Neuronal stem cell (in vitro differentiated cells): Measurements from ENCODE around the gene CCL26.

Experiments
- DNase-seq: peaks from one replicate; pipeline ENCODE4 v3.0.0-alpha.2; 2013; ENCODE audit warnings: low spot score
- H2AFZ ChIP-seq: one replicate; pipeline ENCODE4 v1.6.1; 2013; ENCODE audit warnings: mild to moderate bottlenecking, low read length, inconsistent platforms
- H2AK5ac ChIP-seq: 2 replicates; pipeline ENCODE4 v1.6.1; 2013; ENCODE audit warnings: low read depth, mild to moderate bottlenecking, inconsistent platforms, low read length, moderate library complexity, mixed read lengths
- H2BK120ac ChIP-seq: 2 replicates; pipeline ENCODE4 v1.6.1; 2013; ENCODE audit warnings: low read depth, mild to moderate bottlenecking, inconsistent platforms, low read length, moderate library complexity, mixed read lengths
- H2BK12ac ChIP-seq: one replicate; pipeline ENCODE4 v1.6.1; 2013; ENCODE audit warnings: low read length, inconsistent platforms
- H2BK15ac ChIP-seq: 2 replicates; pipeline ENCODE4 v1.6.1; 2013; ENCODE audit warnings: mild to moderate bottlenecking, low read length, inconsistent platforms, mixed read lengths
- H2BK5ac ChIP-seq: one replicate; pipeline ENCODE4 v1.6.1; 2013; ENCODE audit warnings: inconsistent platforms, mild to moderate bottlenecking, low read length, moderate library complexity
- H3K14ac ChIP-seq: one replicate; pipeline ENCODE4 v1.6.1; 2013; ENCODE audit warnings: low read length, inconsistent platforms
- H3K18ac ChIP-seq: 2 replicates; pipeline ENCODE4 v1.6.1; 2013; ENCODE audit warnings: low read length, inconsistent platforms
- H3K23ac ChIP-seq: 2 replicates; pipeline ENCODE4 v1.6.1; 2013; ENCODE audit warnings: low read depth, mild to moderate bottlenecking, mixed read lengths, low read length, inconsistent platforms; ENCODE audit not compliant: poor library complexity
- H3K27ac ChIP-seq: replicated peaks from 3 replicates; pipeline ENCODE4 v1.5.1; 2013; ENCODE audit warnings: low read length, inconsistent platforms
- H3K27me3 ChIP-seq, 3 experiments: 2 replicates each; pipeline ENCODE4 v1.6.1; 2013; ENCODE audit warnings: low read length in 3 of 3, mild to moderate bottlenecking in 2 of 3, inconsistent platforms in 1 of 3, low read depth in 1 of 3, mixed read lengths in 1 of 3, moderate library complexity in 1 of 3; ENCODE audit not compliant: control insufficient read depth in 3 of 3, insufficient read depth in 3 of 3
- H3K36me3 ChIP-seq, 2 donors: replicated peaks in 1 of 2; 2 replicates each; pipeline ENCODE4 v1.6.1; 2013; ENCODE audit warnings: low read length in 2 of 2; ENCODE audit not compliant: control insufficient read depth in 2 of 2, insufficient read depth in 2 of 2
- H3K4ac ChIP-seq: 2 replicates; pipeline ENCODE4 v1.6.1; 2013; ENCODE audit warnings: inconsistent platforms, mild to moderate bottlenecking, low read length, moderate library complexity
- H3K4me1 ChIP-seq, 2 donors: 1 replicate in 1 of 2; 2 replicates in 1 of 2; pipeline ENCODE4 v1.6.1; 2013; ENCODE audit warnings: low read length in 2 of 2, low read depth in 1 of 2; ENCODE audit not compliant: control insufficient read depth in 2 of 2, insufficient read depth in 1 of 2
- H3K4me2 ChIP-seq: one replicate; pipeline ENCODE4 v1.6.1; 2013; ENCODE audit warnings: mild to moderate bottlenecking, low read length, inconsistent platforms; ENCODE audit not compliant: insufficient read depth, poor library complexity, severe bottlenecking
- H3K4me3 ChIP-seq, 2 donors: 2 replicates each; pipeline ENCODE4 v1.5.1; 2013; ENCODE audit warnings: low read length in 2 of 2, mild to moderate bottlenecking in 2 of 2, inconsistent platforms in 1 of 2, moderate library complexity in 1 of 2
- H3K79me1 ChIP-seq: one replicate; pipeline ENCODE4 v1.6.1; 2013; ENCODE audit warnings: low read depth, mild to moderate bottlenecking, inconsistent platforms, low read length, moderate library complexity
- H3K9ac ChIP-seq: one replicate; pipeline ENCODE4 v1.6.1; 2013; ENCODE audit warnings: mild to moderate bottlenecking, low read depth, low read length, inconsistent platforms; ENCODE audit not compliant: poor library complexity
- H3K9me3 ChIP-seq, 2 donors: replicated peaks in 1 of 2; 2 replicates each; pipeline versions ENCODE3 to v1.6.1; 2013; ENCODE audit warnings: low read length in 2 of 2, mild to moderate bottlenecking in 2 of 2, inconsistent platforms in 1 of 2, low read depth in 1 of 2, mixed read lengths in 1 of 2, moderate library complexity in 1 of 2; ENCODE audit not compliant: control insufficient read depth in 2 of 2, insufficient read depth in 1 of 2
- H4K8ac ChIP-seq: one replicate; pipeline ENCODE4 v1.6.1; 2013; ENCODE audit warnings: low read depth, mild to moderate bottlenecking, inconsistent platforms, low read length, moderate library complexity
- H4K91ac ChIP-seq: one replicate; pipeline ENCODE4 v1.6.1; 2013; ENCODE audit warnings: low read length, low read depth, mild to moderate bottlenecking, inconsistent platforms; ENCODE audit not compliant: poor library complexity
- WGBS, 2 donors: extraction: QIAGEN DNeasy Blood & Tissue Kit; methylation state at CpG; one replicate each; pipeline ENCODE4 v1.1.7; 2013; ENCODE audit warnings: missing lambda C conversion rate in 2 of 2, mixed read lengths in 1 of 2; ENCODE audit not compliant: insufficient read length in 2 of 2, insufficient replicate concordance in 1 of 2; ENCODE audit errors: extremely low coverage in 2 of 2; 5-methylcytosine and 5-hydroxymethylcytosine counted together

Gene CCL26

DNA sequence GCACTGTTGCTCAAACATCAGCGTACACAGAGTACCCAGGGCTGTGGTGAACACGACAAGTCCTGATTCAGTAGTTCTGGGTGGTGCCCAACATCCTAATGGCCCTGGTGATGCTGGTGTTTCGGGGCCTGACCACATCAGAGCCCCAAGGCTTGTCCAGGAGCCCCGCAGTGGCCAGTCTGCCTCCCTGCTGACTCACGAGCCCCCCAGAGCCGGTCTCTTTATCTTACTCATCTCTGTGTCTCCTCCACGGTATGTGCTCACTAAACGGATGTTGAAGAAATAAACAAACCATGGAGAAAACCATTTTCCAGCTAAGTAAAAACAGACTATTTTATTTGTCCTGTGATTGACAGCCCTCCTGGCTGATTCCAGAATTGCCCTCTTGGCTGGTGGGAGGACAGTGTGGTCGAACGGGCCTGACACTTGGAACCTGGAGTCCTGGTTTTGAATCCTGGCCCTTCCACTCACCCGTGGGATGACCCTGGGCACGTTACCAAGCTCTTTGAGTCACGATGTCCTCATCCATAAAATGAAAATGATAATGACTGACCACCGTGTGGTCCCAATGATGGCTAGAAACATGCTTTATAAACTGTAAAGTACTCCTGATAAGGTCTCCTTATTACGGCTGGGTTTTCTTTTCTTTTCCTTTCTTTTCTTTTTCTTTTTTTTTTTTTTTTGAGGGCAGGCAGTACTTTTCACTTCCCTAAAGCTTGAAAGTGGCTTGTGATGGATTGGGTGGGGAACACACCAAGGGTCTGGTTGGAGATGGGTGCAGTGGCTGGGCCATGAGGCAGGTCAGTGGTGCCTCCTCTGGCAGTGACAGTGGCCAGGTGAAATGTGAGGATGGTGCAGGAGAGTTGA lies 39.0 kb downstream of the CCL26 start:
- no peak overlapping the region for H2BK12ac ChIP-seq
- H3K18ac ChIP-seq: peak overlapping the region; percentile 82
- no peak overlapping the region for H3K4ac ChIP-seq
- H2AK5ac ChIP-seq: no peak overlapping the region
- no CpG with 5 or more reads among the region's 15 CpGs for WGBS, 2 donors
- no peak overlapping the region for H3K4me2 ChIP-seq
- no peak overlapping the region for H2AFZ ChIP-seq
- no peaks in the 10 kb centered on the region for H3K36me3 ChIP-seq
- H4K91ac ChIP-seq: no peak overlapping the region
- H4K8ac ChIP-seq: peak overlapping the region; percentile 57
- no peak for DNase-seq
- H2BK5ac ChIP-seq: no peak overlapping the region
- H3K9me3 ChIP-seq: no peaks in the 10 kb centered on the region
- no peak overlapping the region for H3K27ac ChIP-seq
- no peak overlapping the region for H2BK120ac ChIP-seq
- H3K23ac ChIP-seq: no peak overlapping the region
- peaks cover 5 to 14% of the 10 kb centered on the region in 2 donors for H3K4me1 ChIP-seq
- peaks cover under 1% of the 10 kb centered on the region for H3K79me1 ChIP-seq
- peaks cover 0 to 5% (median 5%) of the 10 kb centered on the region in 3 experiments for H3K27me3 ChIP-seq
- H3K9ac ChIP-seq: no peak overlapping the region
- no peak overlapping the region for H3K4me3 ChIP-seq
- no peak overlapping the region for H3K14ac ChIP-seq
- H2BK15ac ChIP-seq: no peak overlapping the region

DNA sequence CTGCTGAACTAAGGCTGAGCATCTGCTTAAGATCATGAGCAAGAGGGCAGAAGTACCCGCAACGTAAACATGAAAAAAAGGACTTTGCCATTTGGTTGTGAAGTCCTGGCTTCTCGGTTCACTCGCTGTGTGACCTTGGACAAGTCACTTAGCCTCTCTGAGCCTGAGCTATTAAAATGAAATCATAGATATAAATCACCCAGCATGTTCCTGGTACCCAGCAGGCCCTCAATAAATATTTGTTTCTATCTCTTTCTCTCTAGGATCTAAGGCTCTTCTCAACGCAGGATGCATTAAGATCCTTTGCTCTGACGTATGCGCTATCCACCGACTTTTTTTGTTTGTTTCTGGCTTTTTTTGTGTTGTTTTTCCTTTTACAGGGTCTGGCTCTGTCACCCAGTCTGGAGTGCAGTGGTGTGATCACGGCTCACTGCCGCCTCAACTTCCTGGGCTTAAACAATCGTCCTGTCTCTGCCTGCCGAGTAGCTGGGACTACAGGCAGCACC lies 39.9 kb downstream of the CCL26 start:
- Histone ChIP-seq H3K4ac (no peak overlapping the region), H3K23ac (no peak overlapping the region), H2AFZ (no peak overlapping the region), H3K27ac (no peak overlapping the region), H3K27me3 (no peaks in the 10 kb centered on the region), H3K36me3 (no peaks in the 10 kb centered on the region), H2AK5ac (no peak overlapping the region), H4K91ac (no peak overlapping the region), H2BK15ac (no peak overlapping the region), H2BK5ac (no peak overlapping the region), H4K8ac (no peak overlapping the region), H3K14ac (no peak overlapping the region), H3K9ac (no peak overlapping the region), H3K4me3 (no peak overlapping the region), H3K18ac (no peak overlapping the region), H3K4me2 (no peak overlapping the region), H2BK120ac (no peak overlapping the region), H2BK12ac (no peak overlapping the region), H3K4me1 (peaks cover 3 to 9% of the 10 kb centered on the region in 2 donors), H3K79me1 (no peaks in the 10 kb centered on the region), H3K9me3 (no peaks in the 10 kb centered on the region)
- WGBS, 2 donors: no CpG with 5 or more reads among the region's 12 CpGs
- no peak for DNase-seq

DNA sequence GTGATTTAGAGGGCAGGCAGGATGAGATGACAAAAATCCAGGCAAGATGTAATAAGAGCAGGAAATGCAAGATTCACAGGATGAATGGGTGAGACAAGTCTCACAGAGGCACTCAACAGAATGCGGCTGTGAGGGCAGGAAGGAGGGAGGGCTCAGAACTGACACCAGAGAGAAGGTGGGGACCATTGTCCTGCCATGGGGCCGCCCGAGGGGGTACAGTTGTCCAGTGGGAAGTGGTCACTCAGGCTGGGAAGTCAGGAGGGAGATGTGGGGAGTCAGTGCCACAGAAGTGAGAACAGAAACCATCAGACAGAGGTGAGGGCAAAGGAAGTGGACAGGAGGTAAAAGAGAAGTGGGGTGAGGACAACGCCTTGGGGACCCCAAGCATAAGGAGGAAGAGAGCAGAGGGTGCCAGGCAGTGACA lies 42.1 kb downstream of the CCL26 start:
- H3K4me1 ChIP-seq: peaks cover 3 to 9% of the 10 kb centered on the region in 2 donors
- H2BK5ac ChIP-seq: no peak overlapping the region
- H4K8ac ChIP-seq: no peak overlapping the region
- no peak overlapping the region for H3K4ac ChIP-seq
- H3K9ac ChIP-seq: peak overlapping the region; percentile 24
- no peak overlapping the region for H3K18ac ChIP-seq
- no peak overlapping the region for H2AK5ac ChIP-seq
- H3K4me2 ChIP-seq: no peak overlapping the region
- peak overlapping the region; percentile 65 for H2AFZ ChIP-seq
- no peak overlapping the region for H3K27ac ChIP-seq
- no peak overlapping the region for H2BK120ac ChIP-seq
- WGBS, 2 donors: no CpG with 5 or more reads among the region's 4 CpGs
- no peak overlapping the region for H3K14ac ChIP-seq
- no peak overlapping the region for H3K23ac ChIP-seq
- no peak overlapping the region for H4K91ac ChIP-seq
- H2BK12ac ChIP-seq: no peak overlapping the region
- H3K36me3 ChIP-seq: no peaks in the 10 kb centered on the region
- H3K4me3 ChIP-seq: no peak overlapping the region
- no peak overlapping the region for H2BK15ac ChIP-seq
- DNase-seq: no peak
- no peaks in the 10 kb centered on the region for H3K79me1 ChIP-seq
- H3K9me3 ChIP-seq: no peaks in the 10 kb centered on the region
- H3K27me3 ChIP-seq: no peaks in the 10 kb centered on the region

DNA sequence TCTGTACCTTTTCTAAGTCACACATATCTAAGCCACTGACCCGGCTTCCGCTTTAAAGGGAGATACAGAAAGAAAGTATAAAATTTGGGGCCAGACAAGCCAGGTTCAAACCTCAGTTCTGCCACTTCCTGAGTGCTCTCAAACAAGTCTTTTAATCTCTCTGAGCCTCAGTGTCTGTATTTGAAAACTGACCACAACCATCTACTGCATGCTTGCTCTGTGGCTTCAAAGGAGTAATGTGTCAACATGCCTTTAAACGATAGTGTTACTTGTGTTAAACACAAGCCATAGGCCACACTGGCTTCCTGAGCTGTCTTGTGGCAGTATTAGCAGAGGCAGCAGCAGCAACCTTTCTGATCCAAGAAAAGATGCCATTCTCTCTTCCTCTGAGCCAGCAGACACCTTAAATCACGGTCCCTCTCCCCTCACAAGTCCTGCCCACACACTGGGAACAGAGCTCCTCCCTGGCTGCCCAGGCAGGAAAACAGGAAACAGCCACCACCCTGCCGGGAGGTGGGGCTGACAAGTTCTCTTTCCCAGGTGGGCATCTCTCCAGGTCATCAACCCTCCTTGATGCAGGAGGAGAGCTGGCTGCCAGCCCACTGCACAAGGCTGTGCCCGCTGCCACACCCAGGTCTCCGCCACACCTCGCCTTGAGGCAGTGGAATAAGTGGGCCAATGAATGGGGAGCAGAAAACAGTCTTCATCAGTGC lies 44.0 kb downstream of the CCL26 start:
- Histone ChIP-seq H3K18ac (no peak overlapping the region), H2BK120ac (no peak overlapping the region), H4K8ac (no peak overlapping the region), H3K27ac (no peak overlapping the region), H3K27me3 (no peaks in the 10 kb centered on the region), H3K23ac (peak overlapping the region; percentile 8), H3K79me1 (no peaks in the 10 kb centered on the region), H3K4me1 (peaks cover 0 to 6% of the 10 kb centered on the region in 2 donors), H3K9me3 (no peaks in the 10 kb centered on the region), H3K4me3 (no peak overlapping the region), H3K36me3 (no peaks in the 10 kb centered on the region), H2BK12ac (peak overlapping the region; percentile 14), H3K14ac (no peak overlapping the region), H4K91ac (no peak overlapping the region), H3K4ac (no peak overlapping the region), H2BK5ac (no peak overlapping the region), H3K4me2 (no peak overlapping the region), H2AK5ac (no peak overlapping the region), H2BK15ac (no peak overlapping the region), H3K9ac (no peak overlapping the region), H2AFZ (peak overlapping the region; percentile 1)
- no peak for DNase-seq
- WGBS, 2 donors: no CpG with 5 or more reads among the region's 8 CpGs
